Measurements from ENCODE around the gene GID8.

GID8 gene

DNA sequence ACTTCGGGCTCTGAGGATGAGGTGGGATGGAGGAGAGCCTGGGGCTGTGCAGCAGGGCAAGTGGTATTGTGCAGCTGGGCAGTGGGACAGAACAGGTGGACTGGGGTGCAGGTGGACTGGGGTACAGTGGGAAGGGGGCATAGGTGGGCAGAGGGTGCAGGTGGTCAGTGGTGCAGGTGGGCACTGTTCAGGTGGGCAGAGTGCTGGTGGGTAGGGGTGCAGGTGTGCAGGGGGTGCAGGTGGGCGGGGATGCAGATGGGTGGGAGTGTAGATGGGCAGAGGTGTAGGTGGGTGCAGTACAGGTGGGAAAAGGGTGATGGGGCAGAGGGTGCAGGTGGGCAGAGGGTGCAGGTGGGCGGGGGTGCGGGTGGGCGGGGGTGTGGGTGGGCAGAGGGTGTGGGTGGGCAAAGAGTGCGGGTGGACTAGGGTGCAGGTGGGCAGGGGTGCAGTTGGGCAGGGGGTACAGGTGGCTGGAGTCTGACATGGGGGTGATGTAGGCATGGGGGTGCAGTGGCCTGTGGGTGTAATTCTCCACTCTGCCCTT is 48.4 kb downstream of the GID8 start:
- no peak for DNase-seq (ENCODE audit: low spot score)

DNA sequence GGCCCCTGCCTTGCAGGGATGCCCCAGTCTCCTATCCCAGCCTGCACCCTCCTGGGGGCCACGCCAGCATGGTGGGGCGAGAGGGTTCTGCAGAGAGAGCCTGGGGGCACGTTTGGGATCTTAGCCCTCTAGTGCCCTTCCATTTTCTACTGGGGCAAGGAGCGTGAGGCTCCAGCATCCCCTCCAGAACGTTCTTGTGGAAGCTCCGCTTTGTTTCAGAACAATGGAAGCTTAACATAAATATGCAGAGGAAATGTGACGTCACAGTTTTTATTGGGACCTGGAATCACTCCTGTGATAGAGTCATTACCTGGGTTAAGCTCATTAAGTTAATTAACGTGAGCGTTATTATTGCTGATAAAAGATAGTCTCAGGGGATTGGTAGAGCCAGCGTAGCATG is 49.2 kb downstream of the GID8 start:
- DNase-seq (ENCODE audit: low spot score) = no peak

DNA sequence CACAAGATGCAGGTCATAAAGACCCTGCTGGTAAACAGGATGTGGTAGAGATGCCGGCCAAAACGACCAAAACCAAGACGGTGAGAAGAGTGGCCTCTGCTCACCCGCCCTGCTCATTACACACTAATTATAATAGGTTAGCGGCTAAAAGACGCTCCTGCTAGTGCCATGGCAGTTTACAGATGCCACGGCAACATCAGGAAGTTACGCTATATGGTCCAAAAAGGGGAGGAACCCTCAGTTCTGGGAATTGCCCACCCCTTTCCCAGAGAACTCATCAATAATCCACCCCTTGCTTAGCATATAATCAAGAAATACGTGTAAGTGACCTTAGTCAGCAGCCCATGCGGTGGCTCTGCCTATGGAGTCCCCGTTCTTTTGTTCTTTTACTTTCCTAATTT is 51.3 kb downstream of the GID8 start:
- DNase-seq (ENCODE audit: low spot score) = no peak

DNA sequence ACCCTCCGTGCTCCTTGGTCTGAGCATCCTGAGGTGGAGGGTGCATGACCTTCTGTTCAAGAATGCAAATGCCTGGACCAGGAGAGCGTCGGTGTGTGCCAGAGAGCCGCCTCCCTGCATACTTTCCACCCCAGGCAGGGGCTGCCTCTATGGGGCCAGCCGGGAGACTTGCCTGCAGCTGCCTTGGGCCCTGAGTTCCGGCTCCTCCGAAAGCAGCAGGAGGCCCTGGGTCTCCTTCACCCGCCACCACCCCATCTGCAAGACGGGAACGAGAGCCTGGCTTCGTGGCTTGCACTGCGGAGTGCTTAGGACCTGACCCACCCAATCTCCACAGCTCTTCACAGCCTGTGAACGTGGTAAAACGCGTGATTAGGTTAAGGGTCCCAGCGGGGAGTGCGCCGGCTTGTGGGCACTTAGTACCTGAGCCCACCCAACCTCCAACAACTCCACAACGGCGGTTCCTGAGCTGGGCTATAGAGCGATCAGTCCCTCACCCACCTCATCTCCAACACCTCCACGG is 52.4 kb downstream of the GID8 start:
- no peak for DNase-seq (ENCODE audit: low spot score)

DNA sequence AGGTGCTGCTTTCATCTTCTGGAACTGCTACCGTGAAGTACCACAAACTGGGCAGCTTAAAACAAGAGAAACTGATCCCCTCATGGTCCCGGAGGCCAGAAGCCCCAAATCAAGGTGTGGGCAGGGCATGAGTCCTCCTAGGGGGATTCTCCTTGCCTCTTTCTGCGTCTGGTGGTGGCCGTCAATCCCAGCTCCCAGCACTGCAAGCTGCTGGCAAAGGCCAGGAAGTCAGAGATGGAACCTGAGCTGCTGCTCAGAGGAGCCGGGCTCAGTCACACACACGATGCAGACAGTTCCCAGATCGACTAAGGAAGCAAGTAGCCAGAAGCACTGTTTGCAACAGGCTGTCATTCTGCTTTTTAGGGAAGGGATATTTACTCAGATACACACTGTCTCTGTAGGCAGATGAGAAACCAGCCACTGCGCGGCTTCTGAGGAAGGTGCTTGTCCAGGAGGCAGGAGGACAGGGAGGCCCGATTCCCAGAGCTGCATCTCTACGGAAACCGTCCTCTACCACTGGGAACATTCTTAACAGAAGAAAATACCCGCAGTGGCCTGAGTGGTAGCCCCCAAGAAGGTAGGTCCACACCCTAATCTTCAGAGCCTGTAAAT is 53.4 kb downstream of the GID8 start:
- no peak for DNase-seq (ENCODE audit: low spot score)

DNA sequence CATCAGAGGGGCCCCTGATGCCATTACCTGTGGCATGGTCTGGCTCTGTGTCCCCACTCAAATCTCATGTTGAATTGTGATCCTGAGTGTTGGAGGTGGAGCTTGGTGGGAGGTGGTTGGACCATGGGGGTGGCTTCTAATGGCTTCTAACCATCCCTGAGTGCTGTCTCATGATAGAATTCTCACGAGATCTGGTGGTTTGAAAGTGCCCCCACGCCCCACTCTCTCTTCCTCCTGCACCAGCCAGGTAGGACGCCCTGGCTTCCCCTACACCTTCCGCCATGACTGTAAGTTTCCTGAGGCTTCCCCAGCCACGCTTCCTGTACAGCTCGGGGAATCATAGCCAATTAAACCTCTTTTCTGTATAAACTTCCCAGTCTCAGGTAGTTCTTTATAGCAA is 53.9 kb downstream of the GID8 start:
- DNase-seq (ENCODE audit: low spot score) = no peak

DNA sequence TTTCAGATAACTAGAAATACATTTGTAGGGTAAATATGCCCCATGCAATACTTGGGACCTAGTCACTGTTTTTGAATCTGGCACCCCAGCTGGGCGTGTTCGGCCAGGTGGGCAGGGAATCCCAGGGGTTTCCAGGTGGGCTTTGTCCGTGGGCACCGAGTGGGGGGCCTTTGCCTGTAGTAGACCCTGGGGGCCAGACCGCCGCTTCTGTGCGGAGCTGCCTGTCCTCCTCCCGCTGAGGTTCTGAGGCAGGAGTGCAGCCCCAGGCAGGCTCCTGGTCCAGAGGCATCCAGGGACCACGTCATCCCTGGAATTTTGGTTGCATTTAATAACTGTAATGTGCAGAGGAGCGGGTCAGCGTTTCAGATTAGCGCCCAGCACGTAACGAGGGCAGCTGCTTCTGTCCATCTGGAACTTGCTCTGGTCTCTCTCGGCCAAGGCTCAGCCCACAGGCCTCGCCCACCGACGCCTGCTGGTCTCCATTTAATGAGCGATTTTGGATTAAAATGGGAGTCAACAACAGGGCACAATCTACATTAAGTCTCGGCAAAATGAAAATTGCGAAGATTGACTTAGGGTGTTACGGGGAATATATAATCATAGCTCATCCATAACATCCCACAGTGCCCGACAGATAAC is 56.0 kb downstream of the GID8 start:
- no peak for DNase-seq (ENCODE audit: low spot score)

DNA sequence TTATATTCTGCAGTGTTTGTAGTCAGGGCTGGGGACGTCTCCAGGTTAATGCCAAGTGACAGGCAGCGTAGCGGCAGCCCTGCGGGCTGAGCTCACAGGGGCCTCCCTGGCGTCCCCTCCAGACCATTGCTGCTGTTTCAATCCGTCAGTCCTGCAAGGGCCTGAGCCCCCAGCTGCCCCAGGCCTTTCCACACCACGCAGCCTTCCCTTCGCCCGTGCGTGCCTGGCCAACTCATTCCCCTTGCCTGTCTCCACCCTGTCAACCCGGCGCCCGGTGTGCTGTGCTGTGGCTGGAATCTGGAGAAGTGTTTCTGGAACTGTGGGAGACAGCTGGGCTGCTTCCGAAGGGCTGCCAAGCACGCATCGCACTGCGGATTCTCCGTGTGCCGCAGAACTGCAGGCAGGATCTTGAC is 56.9 kb downstream of the GID8 start:
- DNase-seq (ENCODE audit: low spot score) = no peak

DNA sequence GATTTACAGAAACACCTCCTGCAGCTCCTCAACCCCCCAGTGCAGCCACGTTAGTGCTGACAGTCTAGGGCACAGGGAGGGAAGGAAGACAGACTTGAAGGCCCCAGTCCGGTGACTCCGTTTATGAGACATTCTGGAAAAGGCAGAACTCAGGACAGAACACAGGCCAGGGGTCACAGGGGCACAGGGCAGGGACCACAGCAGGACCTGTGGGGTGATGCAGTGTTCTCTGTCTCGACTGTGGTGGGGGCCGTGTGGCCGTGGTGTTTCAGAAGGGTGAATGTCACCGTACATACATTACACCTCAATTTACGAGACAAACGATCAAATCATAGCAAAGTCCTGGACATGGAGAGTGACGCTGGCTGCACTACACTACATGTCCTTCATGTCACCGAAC is 57.5 kb downstream of the GID8 start:
- DNase-seq (ENCODE audit: low spot score) = no peak

DNA sequence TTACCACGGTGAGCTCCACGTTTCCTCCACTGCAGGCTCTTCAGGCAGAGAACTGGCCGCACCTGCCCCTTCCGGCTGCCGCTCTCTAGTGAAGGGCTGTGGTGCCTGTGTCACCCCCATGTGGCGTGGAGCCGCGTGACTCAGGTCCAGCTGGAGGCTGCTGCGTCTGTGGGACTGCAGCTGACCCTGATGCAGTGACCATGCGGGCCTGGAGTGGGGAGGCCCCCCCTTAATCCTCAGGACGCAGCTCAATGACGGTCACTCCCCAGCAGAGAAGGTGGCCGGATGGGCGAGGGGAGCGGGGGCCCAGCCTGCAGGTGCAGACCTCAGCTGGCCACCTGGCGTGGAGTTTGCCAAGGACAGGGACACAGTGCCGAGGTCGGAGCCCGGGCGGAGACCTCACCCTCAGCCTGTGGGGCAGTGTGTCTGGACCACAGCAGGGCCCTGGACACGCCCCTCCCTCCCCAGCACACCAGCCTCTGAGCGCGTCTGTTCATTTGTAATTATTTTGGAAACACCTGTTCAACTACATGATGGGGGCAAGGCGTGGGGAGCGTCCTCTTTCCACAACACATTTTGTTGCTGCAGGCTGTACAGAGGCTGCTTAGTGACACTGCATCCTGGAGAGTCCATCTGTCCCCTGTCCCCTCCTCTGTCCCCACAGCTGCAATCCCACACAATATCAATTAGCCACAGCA is 58.1 kb downstream of the GID8 start:
- DNase-seq (ENCODE audit: low spot score) = no peak

DNA sequence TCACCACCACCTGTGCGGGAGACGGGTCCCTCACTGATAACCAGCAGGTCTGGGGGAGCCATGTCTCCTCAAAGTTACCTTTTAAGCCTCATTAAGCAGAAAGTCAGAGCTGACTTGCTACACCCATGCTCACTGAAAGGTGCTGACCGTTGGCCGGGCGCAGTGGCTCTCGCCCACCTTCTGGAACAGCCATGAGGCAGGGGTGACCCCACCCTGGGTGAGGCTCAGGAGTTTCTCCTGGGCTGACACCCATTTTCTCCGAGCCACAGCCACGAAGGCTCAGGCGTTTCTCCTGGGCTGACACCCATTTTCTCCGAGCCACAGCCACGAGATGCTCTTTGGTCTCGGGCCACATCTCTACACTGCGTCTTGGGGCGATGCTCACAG is 58.6 kb downstream of the GID8 start:
- no peak for DNase-seq (ENCODE audit: low spot score)

DNA sequence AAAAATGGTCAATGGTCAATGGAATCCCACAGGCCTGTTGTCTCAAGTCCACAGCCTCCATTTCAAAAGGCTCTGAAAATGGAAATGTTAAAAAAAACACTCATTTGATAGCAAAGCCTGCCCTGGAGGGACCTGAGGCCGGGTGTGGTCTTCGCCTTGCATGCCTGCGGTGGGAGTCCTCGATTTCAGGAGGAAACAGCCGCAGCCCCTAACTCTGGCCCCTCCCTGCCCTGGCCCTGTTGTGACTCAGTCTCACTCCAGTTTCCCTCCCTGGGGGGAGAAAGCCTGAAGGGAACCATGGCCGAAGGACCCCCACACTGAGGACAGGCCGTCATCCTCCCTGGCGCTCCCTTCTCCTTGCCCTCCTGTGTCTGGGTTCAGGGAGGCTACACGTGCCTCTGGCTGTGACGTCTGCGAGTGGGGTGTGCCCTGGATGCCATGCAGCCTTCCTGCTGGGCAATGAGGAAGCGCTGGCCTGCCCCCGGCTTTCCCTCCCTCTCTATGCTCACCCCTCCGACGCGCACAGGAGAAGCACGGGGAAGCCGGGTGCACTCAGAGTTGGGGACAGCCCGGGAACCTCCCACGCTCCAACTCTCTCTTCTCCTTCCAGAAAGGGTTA is 59.6 kb downstream of the GID8 start:
- no peak for DNase-seq (ENCODE audit: low spot score)
